GM18502 (cell line): ENCODE measurements around the gene STAMBPL1.

Experiments
- ATAC-seq: cut with Tn5 transposase; IDR thresholded peaks from one replicate; pipeline ENCODE4 v1.9.1; 2021; ENCODE audit warnings: mild to moderate bottlenecking; ENCODE audit not compliant: unreplicated experiment, poor library complexity

Gene STAMBPL1

GRCh38 chr10:88889559-88890337 lies 9.7 kb downstream of the STAMBPL1 start:
- ATAC-seq = peak; percentile 71

DNA sequence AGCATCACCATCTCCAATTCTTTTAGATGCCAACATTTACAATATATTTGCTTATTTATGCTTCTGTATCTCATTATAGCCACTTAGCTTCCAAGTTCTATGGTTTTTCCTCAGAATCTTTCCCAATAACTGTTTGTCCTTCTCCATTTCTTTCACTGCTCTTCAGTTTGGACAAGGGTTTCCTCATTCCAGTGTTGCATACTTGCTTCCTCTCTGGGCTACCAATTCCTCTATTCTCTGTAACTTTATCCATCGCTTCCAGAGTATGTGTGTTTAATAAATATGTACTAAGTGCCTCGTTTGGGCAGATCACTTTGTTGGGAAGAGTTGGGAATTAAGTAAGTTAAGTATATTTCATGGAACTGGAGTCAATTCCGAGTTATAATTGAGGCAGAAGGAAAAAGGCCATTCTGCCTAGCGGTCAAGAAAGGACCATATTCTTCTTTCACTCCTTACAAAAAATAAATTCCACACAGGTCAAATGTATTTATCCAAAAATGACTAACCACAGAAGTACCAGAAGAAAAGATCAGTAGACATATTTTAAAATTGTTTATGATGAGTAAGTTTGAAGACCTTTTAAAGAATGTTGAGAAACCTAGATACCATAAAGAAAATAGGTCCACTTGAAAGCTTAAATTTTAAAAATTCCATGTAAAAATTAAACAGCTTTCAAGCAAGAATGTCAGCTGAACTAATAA lies 10.8 kb downstream of the STAMBPL1 start:
- ATAC-seq = no peak

DNA sequence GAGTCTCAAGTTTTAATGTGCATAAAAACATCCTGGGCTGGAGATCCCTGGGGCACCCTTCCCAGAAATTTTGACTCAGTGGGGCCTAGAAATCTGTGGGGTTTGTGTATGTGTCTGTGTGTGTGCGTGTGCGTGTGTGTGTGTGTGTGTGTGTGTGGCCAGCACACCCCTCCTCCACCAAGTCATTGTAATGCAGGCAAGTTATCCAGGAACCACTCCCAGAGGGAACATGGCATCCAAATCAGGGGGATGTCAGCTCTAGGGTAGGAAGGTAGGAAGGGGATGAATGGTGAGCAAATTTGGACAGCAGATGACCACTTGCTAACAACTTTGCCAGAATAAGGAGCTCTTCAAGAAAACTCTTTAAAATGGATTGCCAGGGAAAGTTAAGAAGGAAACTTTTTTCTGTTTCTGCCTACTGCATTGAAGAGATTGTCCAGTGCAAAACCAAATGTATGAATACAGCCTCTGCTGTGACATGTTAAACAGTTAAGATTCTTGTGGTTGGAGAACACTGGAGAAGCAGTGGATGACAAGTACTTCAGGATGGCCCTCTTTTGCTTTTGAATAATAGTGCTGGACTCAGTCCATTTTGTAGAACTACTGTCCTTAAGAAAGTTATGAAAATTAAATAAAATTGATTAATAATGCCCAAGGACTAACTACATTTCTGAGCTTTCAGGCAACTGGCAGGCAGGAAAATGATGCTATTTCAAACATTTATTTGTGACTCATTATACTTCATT lies 12.3 kb downstream of the STAMBPL1 start:
- ATAC-seq = no peak

DNA sequence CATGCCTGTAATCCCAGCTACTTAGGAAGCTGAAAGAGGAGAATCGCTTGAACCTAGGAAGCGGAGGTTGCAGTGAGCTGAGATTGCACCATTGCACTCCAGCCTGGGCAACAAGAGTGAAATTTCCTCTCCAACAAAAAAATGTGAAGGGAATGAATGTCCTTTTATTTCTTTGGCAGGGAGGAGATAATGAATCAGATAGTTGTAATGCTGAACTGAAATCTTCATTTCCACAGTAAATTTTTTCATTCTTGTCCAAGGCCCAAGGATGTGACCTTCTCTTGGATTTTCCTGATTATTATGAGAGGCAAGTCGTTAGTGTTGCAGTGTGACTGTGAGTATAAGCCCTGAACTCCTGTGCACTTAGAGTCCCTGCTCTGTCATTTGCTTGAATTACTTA lies 13.6 kb downstream of the STAMBPL1 start:
- ATAC-seq = no peak

DNA sequence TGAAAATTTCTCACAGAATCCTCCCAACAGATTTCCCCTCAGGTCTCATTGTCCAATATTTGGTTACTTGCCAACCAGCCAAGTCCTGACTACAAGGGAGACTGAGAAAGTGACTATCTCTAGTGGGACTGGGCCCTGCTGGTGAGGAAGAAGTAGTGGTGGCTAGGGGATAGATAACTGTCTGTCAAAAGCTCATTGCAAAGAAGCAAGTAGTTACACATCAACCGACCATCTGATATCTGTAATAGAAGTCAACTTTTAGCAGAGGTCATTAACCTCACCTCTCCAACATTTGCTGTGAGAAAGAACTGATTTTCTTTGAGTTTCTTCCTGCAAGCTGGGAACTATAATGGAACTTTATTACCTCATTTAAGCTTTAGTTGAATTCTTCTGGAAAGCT lies 15.2 kb downstream of the STAMBPL1 start:
- ATAC-seq = no peak

- ATAC-seq = no peak
Measured at GRCh38 chr10:88896372-88896993, 16.4 kb downstream of the STAMBPL1 start.

- no peak for ATAC-seq
Measured at GRCh38 chr10:88896994-88897853, 17.2 kb downstream of the STAMBPL1 start.

DNA sequence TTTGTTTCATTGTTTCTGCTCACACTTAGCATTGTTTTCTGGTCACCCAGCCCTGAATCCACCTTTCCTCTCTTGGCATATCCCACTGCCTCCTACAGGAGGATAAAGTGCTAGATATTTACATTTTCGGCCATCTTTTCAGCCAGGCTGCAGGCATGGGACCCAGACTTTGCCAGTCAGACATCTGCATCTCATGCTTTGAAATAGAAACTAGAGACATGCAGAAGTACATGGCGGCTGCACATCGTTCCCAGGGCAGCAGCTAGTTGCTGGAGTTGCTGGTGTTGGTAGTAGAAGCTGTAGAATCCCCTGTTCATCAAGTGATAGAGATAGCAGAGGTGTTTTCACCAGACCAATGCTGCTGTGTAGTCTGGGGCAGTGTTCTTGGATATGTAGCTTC lies 18.7 kb downstream of the STAMBPL1 start:
- ATAC-seq = no peak

DNA sequence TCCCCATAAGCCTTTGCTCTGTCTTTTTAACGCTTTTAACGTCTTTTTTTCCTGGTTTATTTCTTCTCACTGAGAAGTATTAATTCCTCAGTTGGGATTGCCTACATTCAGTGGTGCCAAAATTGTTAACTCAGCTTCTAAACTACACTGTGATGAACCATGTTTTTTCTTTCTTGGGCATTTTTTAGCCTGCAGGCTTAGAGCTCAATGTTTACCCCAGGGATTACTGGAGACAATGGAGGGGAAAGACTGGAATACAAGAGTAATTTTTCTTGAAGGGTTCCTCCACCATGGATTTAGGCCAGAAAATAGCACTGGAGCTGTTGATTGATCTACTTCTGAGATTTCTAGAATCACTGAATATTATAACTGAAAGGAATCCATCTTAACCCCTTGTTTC lies 19.8 kb downstream of the STAMBPL1 start:
- no peak for ATAC-seq

- peak; percentile 86 for ATAC-seq
Measured at GRCh38 chr10:88901206-88901983, 21.4 kb downstream of the STAMBPL1 start.

DNA sequence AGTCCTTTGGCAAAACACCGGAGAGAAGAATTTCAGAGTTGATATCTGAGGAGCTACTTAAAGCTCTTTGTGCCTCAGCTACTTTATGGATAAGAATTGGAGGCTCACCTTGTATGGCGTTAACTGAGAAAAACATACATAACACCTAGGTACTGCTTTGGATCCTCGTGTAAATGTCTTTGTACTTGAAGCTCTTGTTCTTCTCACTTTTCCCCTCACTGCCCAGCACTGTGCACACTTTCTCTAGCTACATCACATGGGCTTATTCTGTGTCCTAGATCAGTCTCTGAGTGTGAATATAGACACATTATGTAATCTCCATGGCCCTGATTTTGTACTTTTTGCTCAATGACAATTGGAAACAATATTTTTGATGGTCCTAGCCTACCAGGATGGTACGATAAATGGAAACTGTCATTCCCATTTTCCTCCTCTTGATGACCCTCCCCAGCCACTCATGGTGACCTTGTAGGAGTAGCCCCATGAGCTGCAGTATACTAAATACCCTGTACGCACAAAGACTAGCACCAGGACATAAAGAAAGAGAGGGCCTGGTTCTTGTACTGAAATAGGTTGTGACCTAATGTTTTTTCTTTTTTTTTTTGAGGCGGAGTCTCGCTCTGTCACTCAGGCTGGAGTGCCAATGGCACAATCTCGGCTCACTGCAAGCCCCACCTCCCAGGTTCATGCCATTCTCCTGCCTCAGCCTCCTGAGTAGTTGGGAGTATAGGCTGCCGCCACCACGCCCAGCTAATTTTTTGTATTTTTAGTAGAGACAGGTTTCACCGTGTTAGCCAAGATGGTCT lies 22.1 kb downstream of the STAMBPL1 start:
- ATAC-seq = peak; percentile 42

GRCh38 chr10:88903715-88904114 lies 23.7 kb downstream of the STAMBPL1 start:
- no peak for ATAC-seq

DNA sequence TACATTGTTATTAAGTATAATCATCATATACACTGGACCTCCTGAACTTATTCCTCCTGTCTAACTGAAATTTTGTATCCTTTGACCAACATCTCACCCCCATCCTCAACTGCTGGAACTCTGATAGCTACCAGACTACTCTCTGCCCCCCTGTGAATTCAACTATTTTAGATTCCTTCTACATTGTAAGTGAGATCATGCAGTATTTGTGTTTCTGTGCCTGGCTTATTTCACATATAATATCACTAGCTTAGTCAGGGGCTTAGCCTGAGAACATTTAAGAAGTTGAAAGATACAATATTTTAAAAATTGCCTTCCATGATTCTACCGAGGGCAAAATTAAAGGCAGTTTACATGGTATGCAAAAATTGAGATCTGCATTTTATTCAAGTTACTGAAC lies 26.9 kb downstream of the STAMBPL1 start:
- ATAC-seq = no peak

GRCh38 chr10:88908194-88908593 lies 28.1 kb downstream of the STAMBPL1 start:
- ATAC-seq = no peak

DNA sequence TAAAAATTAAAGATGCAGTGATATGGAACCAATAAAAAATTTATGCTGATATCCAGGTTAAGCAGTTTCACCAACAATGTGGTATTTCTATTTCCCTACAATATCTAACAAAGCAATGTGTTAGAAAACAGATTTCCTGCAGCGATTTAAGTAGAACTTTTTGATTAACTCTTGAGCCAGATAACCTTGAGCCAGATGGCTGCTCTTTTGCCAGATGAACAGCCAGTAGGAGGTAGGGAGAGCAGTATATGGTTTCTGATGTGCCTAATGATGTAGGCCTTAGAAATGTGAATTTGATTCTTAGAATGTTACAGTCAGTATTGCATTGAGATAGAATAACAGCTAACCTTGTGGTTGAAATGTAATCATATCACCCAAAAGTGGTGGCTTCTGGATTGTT lies 31.1 kb downstream of the STAMBPL1 start:
- no peak for ATAC-seq

DNA sequence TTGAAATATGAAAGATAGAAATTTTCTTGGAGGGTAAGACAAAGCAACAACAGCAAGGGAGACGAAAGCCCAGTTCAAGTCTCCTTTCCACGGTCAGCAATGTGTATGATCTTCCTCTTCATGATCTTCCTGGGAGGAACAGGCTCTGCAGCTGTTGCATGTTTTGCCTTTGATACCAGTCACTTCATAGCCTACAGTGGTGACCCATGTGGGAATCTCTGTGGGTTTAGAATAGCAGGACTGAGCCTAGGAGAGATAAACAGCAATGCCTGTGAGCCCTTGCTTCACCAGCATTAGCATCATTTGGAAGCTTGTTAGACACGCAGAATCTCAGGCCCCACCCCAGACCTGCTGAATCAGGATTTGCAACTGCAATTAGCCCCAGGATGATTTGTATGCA lies 31.8 kb downstream of the STAMBPL1 start:
- ATAC-seq = no peak

- no peak for ATAC-seq
Measured at GRCh38 chr10:88913127-88913526, 33.1 kb downstream of the STAMBPL1 start.

DNA sequence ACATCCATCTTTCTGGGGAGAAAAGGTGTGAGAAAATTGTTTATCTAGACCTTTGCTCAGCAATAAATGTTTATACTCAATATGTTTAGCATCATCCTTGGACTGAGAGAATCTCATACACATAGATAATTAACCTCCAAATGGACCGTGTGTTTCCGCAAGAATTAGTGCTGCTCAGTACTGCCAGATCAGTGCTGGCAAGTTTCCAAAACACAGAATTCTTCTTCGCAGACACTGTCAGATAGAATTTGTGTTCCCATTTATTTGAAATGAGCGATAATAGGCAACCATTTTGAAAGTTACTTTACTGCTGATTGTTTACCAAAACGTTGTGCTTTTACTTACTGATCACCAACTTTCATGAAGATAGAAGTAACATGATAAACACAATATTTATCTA lies 33.7 kb downstream of the STAMBPL1 start:
- ATAC-seq = no peak
